WTC11 (cell line): ENCODE measurements around the gene ASMTL. TPM values are rescaled to one million over a fixed set of nuclear protein-coding genes. Genes with fewer than 3 reads are reported as not detected.

Experiments
- ATAC-seq: fragments of 200-7000 bp; cut with Tn5 transposase; 2 replicates; pipeline ENCODE4 v1.10.0; 2021; ENCODE audit warnings: mild to moderate bottlenecking, moderate library complexity
- CTCF ChIA-PET: fragments of 300-600 bp; sonication (Branson Sonifier 250); formaldehyde crosslinking; loops from one replicate; lab custom pipeline; 2021; ENCODE audit warnings: antibody characterized with exemption; lab: Charles Lee
- POLR2A ChIA-PET: fragments of 350-600 bp; sonication (Branson Sonifier 250); formaldehyde crosslinking; loops from one replicate; lab custom pipeline; 2021; ENCODE audit warnings: antibody characterized with exemption; lab: Charles Lee
- DNase-seq: peaks from one replicate; pipeline ENCODE4 v3.0.0; 2021; ENCODE audit warnings: low spot score
- H3K27ac Mint-ChIP-seq: 2 replicates; pipeline ENCODE4 v1.8.0; 2021; ENCODE audit warnings: mixed read lengths
- H3K27me3 Mint-ChIP-seq: 2 replicates; pipeline ENCODE4 v1.8.0; 2021; ENCODE audit warnings: low read depth, mild to moderate bottlenecking, moderate library complexity, mixed read lengths
- H3K36me3 Mint-ChIP-seq: 2 replicates; pipeline ENCODE4 v1.8.0; 2021; ENCODE audit warnings: mixed read lengths
- H3K4me1 Mint-ChIP-seq: 2 replicates; pipeline ENCODE4 v1.8.0; 2022; ENCODE audit warnings: mixed read lengths
- H3K4me3 Mint-ChIP-seq: 2 replicates; pipeline ENCODE4 v1.8.0; 2021; ENCODE audit warnings: mild to moderate bottlenecking, moderate library complexity, mixed read lengths
- H3K9me3 Mint-ChIP-seq: 2 replicates; pipeline ENCODE4 v1.8.0; 2021; ENCODE audit warnings: mixed read lengths
- ATF1 ChIP-seq: sonication (generic); formaldehyde crosslinking; IDR thresholded peaks from 2 replicates; pipeline ENCODE4 v1.8.1; 2023; ENCODE audit warnings: mild to moderate bottlenecking, moderate library complexity, missing genetic modification reagents
- E2F5 ChIP-seq: sonication (generic); formaldehyde crosslinking; IDR thresholded peaks from 2 replicates; pipeline ENCODE4 v1.8.1; 2022; ENCODE audit warnings: mild to moderate bottlenecking, moderate library complexity, missing genetic modification reagents
- EMX1 ChIP-seq: fragments of 250-450 bp; sonication (Bioruptor Pico); IDR thresholded peaks from 2 replicates; pipeline ENCODE4 v1.8.0; 2021; ENCODE audit warnings: mild to moderate bottlenecking
- ESRRA ChIP-seq: sonication (generic); formaldehyde crosslinking; IDR thresholded peaks from 2 replicates; pipeline ENCODE4 v1.8.1; 2022; ENCODE audit warnings: mild to moderate bottlenecking, missing genetic modification reagents, borderline replicate concordance
- ETV6 ChIP-seq: sonication (generic); formaldehyde crosslinking; IDR thresholded peaks from 2 replicates; pipeline ENCODE4 v1.8.1; 2022; ENCODE audit warnings: mild to moderate bottlenecking, missing genetic modification reagents
- FOXK1 ChIP-seq: sonication (generic); formaldehyde crosslinking; IDR thresholded peaks from 2 replicates; pipeline ENCODE4 v1.8.0; 2022; ENCODE audit warnings: mild to moderate bottlenecking, moderate library complexity, missing genetic modification reagents
- FOXP4 ChIP-seq: sonication (generic); formaldehyde crosslinking; IDR thresholded peaks from 2 replicates; pipeline ENCODE4 v1.8.0; 2022; ENCODE audit warnings: mild to moderate bottlenecking, missing genetic modification reagents
- GABPB1 ChIP-seq: sonication (generic); formaldehyde crosslinking; IDR thresholded peaks from 2 replicates; pipeline ENCODE4 v1.8.1; 2023; ENCODE audit warnings: mild to moderate bottlenecking, missing genetic modification reagents
- IRF1 ChIP-seq: sonication (generic); formaldehyde crosslinking; IDR thresholded peaks from 2 replicates; pipeline ENCODE4 v1.8.0; 2023; ENCODE audit warnings: missing genetic modification reagents
- JAZF1 ChIP-seq: fragments of 250-450 bp; sonication (Bioruptor Pico); IDR thresholded peaks from 2 replicates; pipeline ENCODE4 v1.9.0; 2021; ENCODE audit warnings: moderate library complexity, mild to moderate bottlenecking, inconsistent platforms
- JUN ChIP-seq: sonication (generic); formaldehyde crosslinking; IDR thresholded peaks from 2 replicates; pipeline ENCODE4 v1.8.0; 2023; ENCODE audit warnings: mild to moderate bottlenecking, missing genetic modification reagents
- MAX ChIP-seq: sonication (generic); formaldehyde crosslinking; IDR thresholded peaks from 2 replicates; pipeline ENCODE4 v1.8.0; 2022; ENCODE audit warnings: mild to moderate bottlenecking, missing genetic modification reagents
- NFE2L1 ChIP-seq: sonication (generic); formaldehyde crosslinking; IDR thresholded peaks from 2 replicates; pipeline ENCODE4 v1.8.1; 2023; ENCODE audit warnings: missing genetic modification reagents
- NR3C1 ChIP-seq: sonication (generic); formaldehyde crosslinking; conservative IDR thresholded peaks from 2 replicates; pipeline ENCODE4 v1.8.1; 2023; ENCODE audit warnings: low read depth, mild to moderate bottlenecking, missing genetic modification reagents
- PREB ChIP-seq: sonication (generic); formaldehyde crosslinking; IDR thresholded peaks from 2 replicates; pipeline ENCODE4 v1.8.1; 2022; ENCODE audit warnings: mild to moderate bottlenecking, missing genetic modification reagents, moderate library complexity, borderline replicate concordance
- RELA ChIP-seq: sonication (generic); formaldehyde crosslinking; IDR thresholded peaks from 2 replicates; pipeline ENCODE4 v1.8.1; 2022; ENCODE audit warnings: missing genetic modification reagents, mild to moderate bottlenecking, borderline replicate concordance
- SOX15 ChIP-seq: fragments of 250-450 bp; sonication (Bioruptor Pico); IDR thresholded peaks from 2 replicates; pipeline ENCODE4 v1.9.0; 2021; ENCODE audit warnings: mild to moderate bottlenecking
- USF2 ChIP-seq: sonication (generic); formaldehyde crosslinking; IDR thresholded peaks from 2 replicates; pipeline ENCODE4 v1.8.1; 2023; ENCODE audit warnings: mild to moderate bottlenecking, missing genetic modification reagents, moderate library complexity
- ZNF281 ChIP-seq: sonication (generic); formaldehyde crosslinking; IDR thresholded peaks from 2 replicates; pipeline ENCODE4 v1.8.0; 2023; ENCODE audit warnings: mild to moderate bottlenecking, missing genetic modification reagents
- ZNF317 ChIP-seq: sonication (generic); formaldehyde crosslinking; IDR thresholded peaks from 2 replicates; pipeline ENCODE4 v1.8.1; 2023; ENCODE audit warnings: low read depth, mild to moderate bottlenecking, moderate library complexity, missing genetic modification reagents, borderline replicate concordance
- total RNA-seq: library from RNA; stranded (reverse); gene quantifications from 3 replicates; pipeline ENCODE4 v1.2.3, GENCODE V29; 2021

ASMTL gene
- total RNA-seq, 1 experiment from 2014 or later: 70.6 TPM

- TF ChIP-seq ZNF281 (CRISPR knock-in tag): no peak
- TF ChIP-seq GABPB1: no peak
- TF ChIP-seq E2F5 (CRISPR knock-in tag): no peak
- TF ChIP-seq SOX15 (CRISPR knock-in tag): no peak
- no peak for TF ChIP-seq JUN
- no peak for TF ChIP-seq FOXP4 (CRISPR knock-in tag)
Observed at GRCh38 chrX:1485033-1485432, 32.3 kb upstream of the ASMTL start (continued).

- H3K4me3 Mint-ChIP-seq: no peak overlapping the region
- CTCF ChIA-PET: no interaction called here
- H3K27ac Mint-ChIP-seq: no peak overlapping the region
- peaks cover 11% of the 10 kb centered on the region for H3K4me1 Mint-ChIP-seq
- no peak for TF ChIP-seq ESRRA
- TF ChIP-seq FOXK1: no peak
- no peak for TF ChIP-seq ZNF317 (CRISPR knock-in tag)
- no peak for TF ChIP-seq NR3C1 (CRISPR knock-in tag)
- no peak for TF ChIP-seq PREB (CRISPR knock-in tag)
- no peak for TF ChIP-seq RELA (CRISPR knock-in tag)
- no peak for TF ChIP-seq JUN
- TF ChIP-seq, all 79 proteins: peak for 0
- H3K36me3 Mint-ChIP-seq: peaks cover 22% of the 10 kb centered on the region
- no peak for DNase-seq
- H3K9me3 Mint-ChIP-seq: peaks cover 23% of the 10 kb centered on the region
- H3K27me3 Mint-ChIP-seq: peaks cover 16% of the 10 kb centered on the region
- ATAC-seq: no peak
- POLR2A ChIA-PET: no interaction called here
Observed at GRCh38 chrX:1484638-1485019, 31.9 kb upstream of the ASMTL start.

- CTCF ChIA-PET: no interaction called here
- peaks cover 15% of the 10 kb centered on the region for H3K27me3 Mint-ChIP-seq
- H3K4me1 Mint-ChIP-seq: peaks cover 11% of the 10 kb centered on the region
- no peak overlapping the region for H3K4me3 Mint-ChIP-seq
- POLR2A ChIA-PET: no interaction called here
- ATAC-seq (no peak), DNase-seq (no peak)
- 0 out of 2 replicates have a peak overlapping the region, but pooled peaks have one; percentile 61 for H3K27ac Mint-ChIP-seq
- peaks cover 22% of the 10 kb centered on the region for H3K36me3 Mint-ChIP-seq
- peaks cover 24% of the 10 kb centered on the region for H3K9me3 Mint-ChIP-seq
- TF ChIP-seq USF2 (CRISPR knock-in tag) (no peak), JAZF1 (CRISPR knock-in tag) (no peak), EMX1 (CRISPR knock-in tag) (no peak), NFE2L1 (CRISPR knock-in tag) (no peak), MAX (no peak), ETV6 (CRISPR knock-in tag) (no peak), ATF1 (CRISPR knock-in tag) (no peak), IRF1 (CRISPR knock-in tag) (no peak), RELA (CRISPR knock-in tag) (no peak)
Observed at GRCh38 chrX:1483843-1484637, 31.3 kb upstream of the ASMTL start.
